Measurements from ENCODE around the gene WDR90. TPM values are rescaled to one million over a fixed set of nuclear protein-coding genes. Genes with fewer than 3 reads are reported as not detected.

Gene WDR90
- total and polyA plus RNA-seq, 2 of the 13 experiments (the other 11 are each of a cell fraction or from before 2014, with no cell fraction given) = 14.9 to 28.9 TPM

- TF ChIP-seq THAP9 (CRISPR knock-in tag; IDR thresholded peaks at IDR 0.05; ENCODE audit: borderline replicate concordance) (0 out of 2 replicates have a peak, but pooled peaks have one; percentile 18), ADNP (CRISPR knock-in tag; IDR thresholded peaks at IDR 0.05) (no peak), SP1 (IDR thresholded peaks at IDR 0.05) (no peak), SP1 (CRISPR knock-in tag; IDR thresholded peaks at IDR 0.05) (peak; percentile 42; the same call in 1 of the 2 replicates), IRF9 (CRISPR knock-in tag; IDR thresholded peaks at IDR 0.05; ENCODE audit: borderline replicate concordance) (peak; percentile 58; the same call in 1 of the 2 replicates), PBX3 (CRISPR knock-in tag; IDR thresholded peaks at IDR 0.05; ENCODE audit: borderline replicate concordance) (no peak), USF2 (IDR thresholded peaks at IDR 0.05; ENCODE audit: low read depth, low read length) (peak; percentile 65), USF2 (CRISPR knock-in tag; IDR thresholded peaks at IDR 0.05; ENCODE audit: borderline replicate concordance) (peak; percentile 82; the same call in 1 of the 2 replicates), POLR2AphosphoS2 (IDR thresholded peaks at IDR 0.05; ENCODE audit: low read depth, low read length) (no peak), NR1H2 (CRISPR knock-in tag; IDR thresholded peaks at IDR 0.05; ENCODE audit: borderline replicate concordance, low read depth) (no peak), ZNF33A (CRISPR knock-in tag; IDR thresholded peaks at IDR 0.05; ENCODE audit: borderline replicate concordance) (no peak), MIXL1 (CRISPR knock-in tag; IDR thresholded peaks at IDR 0.05) (no peak), ATM (IDR thresholded peaks at IDR 0.05; ENCODE audit: borderline replicate concordance) (no peak), ATF2 (CRISPR knock-in tag; IDR thresholded peaks at IDR 0.05) (no peak)
These were observed 11.8 kb upstream of the WDR90 start (continued) for GRCh38 chr16:637081-638018.
